Upper lobe of left lung (tissue), 4 donors: Measurements from ENCODE around the gene SPPL3.

Source experiments
- POLR2A ChIP-seq, 4 donors: fragments of 450-650 bp; IDR thresholded peaks; one replicate each; pipeline ENCODE4 v1.5.1; 2016 to 2017; ENCODE audit warnings: antibody characterized with exemption in 4 of 4, mild to moderate bottlenecking in 2 of 4
- POLR2AphosphoS5 ChIP-seq, 2 donors: sonication (generic); formaldehyde crosslinking; IDR thresholded peaks; one replicate each; pipeline ENCODE4 v1.5.1; 2017; ENCODE audit warnings: antibody characterized with exemption in 2 of 2
- TF ChIP-seq, protein P1 (sequence below), 6 experiments: fragments of 450-650 bp in 4 of 6; fragments of 200-600 bp in 2 of 6; sonication (generic) in 2 of 6; IDR thresholded peaks; one replicate each; pipeline ENCODE4 v1.5.1; 2016 to 2019; ENCODE audit warnings: antibody characterized with exemption in 6 of 6

DNA sequence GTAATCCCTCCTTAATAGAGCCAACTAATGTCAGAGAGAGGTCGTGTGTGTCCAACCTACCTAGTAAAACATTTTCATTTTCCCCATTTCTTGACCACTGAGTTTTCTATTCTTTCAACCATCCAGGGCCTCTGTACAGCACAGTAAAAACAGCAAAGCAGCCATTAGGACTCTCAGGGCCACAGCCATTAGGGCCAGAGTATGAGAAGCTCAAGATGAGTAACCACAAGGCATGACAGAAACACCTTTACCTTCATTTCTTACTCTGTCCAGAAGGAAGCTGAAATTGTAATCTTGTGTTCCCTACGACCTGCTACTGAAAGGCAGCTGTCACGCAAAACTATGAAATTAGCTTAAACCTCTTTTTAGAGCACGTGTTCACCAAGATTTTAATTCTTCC lies 2.3 kb downstream of the SPPL3 start:
- TF ChIP-seq, protein P1, sequence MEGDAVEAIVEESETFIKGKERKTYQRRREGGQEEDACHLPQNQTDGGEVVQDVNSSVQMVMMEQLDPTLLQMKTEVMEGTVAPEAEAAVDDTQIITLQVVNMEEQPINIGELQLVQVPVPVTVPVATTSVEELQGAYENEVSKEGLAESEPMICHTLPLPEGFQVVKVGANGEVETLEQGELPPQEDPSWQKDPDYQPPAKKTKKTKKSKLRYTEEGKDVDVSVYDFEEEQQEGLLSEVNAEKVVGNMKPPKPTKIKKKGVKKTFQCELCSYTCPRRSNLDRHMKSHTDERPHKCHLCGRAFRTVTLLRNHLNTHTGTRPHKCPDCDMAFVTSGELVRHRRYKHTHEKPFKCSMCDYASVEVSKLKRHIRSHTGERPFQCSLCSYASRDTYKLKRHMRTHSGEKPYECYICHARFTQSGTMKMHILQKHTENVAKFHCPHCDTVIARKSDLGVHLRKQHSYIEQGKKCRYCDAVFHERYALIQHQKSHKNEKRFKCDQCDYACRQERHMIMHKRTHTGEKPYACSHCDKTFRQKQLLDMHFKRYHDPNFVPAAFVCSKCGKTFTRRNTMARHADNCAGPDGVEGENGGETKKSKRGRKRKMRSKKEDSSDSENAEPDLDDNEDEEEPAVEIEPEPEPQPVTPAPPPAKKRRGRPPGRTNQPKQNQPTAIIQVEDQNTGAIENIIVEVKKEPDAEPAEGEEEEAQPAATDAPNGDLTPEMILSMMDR (IDR thresholded peaks at IDR 0.05), result no peak
- no peak for TF ChIP-seq POLR2AphosphoS5 (IDR thresholded peaks at IDR 0.05)
- TF ChIP-seq POLR2A (IDR thresholded peaks at IDR 0.05), result no peak
